ENCODE measurements around the gene WDR88. TPM values are rescaled to one million over a fixed set of nuclear protein-coding genes. Genes with fewer than 3 reads are reported as not detected.

Gene WDR88
- total and polyA plus RNA-seq, 2 of the 8 experiments (the other 6 are each of a cell fraction or from before 2014, with no cell fraction given): not detected

- Histone ChIP-seq H2BK15ac (ENCODE audit: low read length) (no peak within 1 kb of the TSS), H2BK5ac (ENCODE audit: low read depth, low read length) (no peak within 1 kb of the TSS), H3K27ac (ENCODE audit: low read depth, low read length) (no peak within 1 kb of the TSS), H3K36me3 (ENCODE audit: control insufficient read depth in 2 of 4, insufficient read depth in 4 of 4, low read length in 3 of 4) (no peaks in the 10 kb centered on the region), H3K23me2 (ENCODE audit: low read depth, low read length) (peaks cover 3% of the 10 kb centered on the region; the same call in 1 of the 2 replicates), H3K79me2 (ENCODE audit: control insufficient read depth in 1 of 2, insufficient read depth in 2 of 2, low read length in 2 of 2) (no peaks in the 10 kb centered on the region), H4K5ac (ENCODE audit: insufficient read length, low read depth, low read length) (no peak within 1 kb of the TSS), H2BK12ac (ENCODE audit: low read depth, low read length) (no peak within 1 kb of the TSS), H3K27me3 (replicated peaks in 1 of 4; ENCODE audit: control insufficient read depth in 3 of 4, extremely low read depth in 1 of 4, insufficient read depth in 3 of 4, low read length in 3 of 4) (peaks cover 0 to 23% (median 10%) of the 10 kb centered on the region in 4 experiments; a peak in 5 of 7 replicates), H3K14ac (ENCODE audit: insufficient read length) (no peak within 1 kb of the TSS), H2BK20ac (ENCODE audit: low read length) (no peak within 1 kb of the TSS), H4K20me1 (replicated peaks in 1 of 2; ENCODE audit: control insufficient read depth in 1 of 2, insufficient read depth in 2 of 2, low read length in 2 of 2) (peaks cover 0 to 6% of the 10 kb centered on the region in 2 experiments), H2BK120ac (replicated peaks; ENCODE audit: low read depth, low read length) (no peak within 1 kb of the TSS), H3K9me3 (ENCODE audit: insufficient read depth in 2 of 2, low read depth in 1 of 2, low read length in 1 of 2) (no peaks in the 10 kb centered on the region), H3K18ac (ENCODE audit: extremely low read depth, low read length) (peak within 1 kb of the TSS; percentile 19; the same call in 1 of the 2 replicates), H3K4ac (replicated peaks; ENCODE audit: insufficient read length, low read depth, low read length) (no peak within 1 kb of the TSS), H3K56ac (replicated peaks; ENCODE audit: insufficient read length, low read depth, low read length) (no peak within 1 kb of the TSS), H3K4me2 (ENCODE audit: insufficient read depth in 1 of 2, low read depth in 2 of 2, low read length in 2 of 2) (peak within 1 kb of the TSS; percentile 61 to 73), H2AK5ac (ENCODE audit: low read depth, low read length) (no peak within 1 kb of the TSS), H3K4me3 (ENCODE audit: extremely low read depth in 1 of 4, insufficient read depth in 2 of 4, low read depth in 3 of 4, low read length in 4 of 4) (peak within 1 kb of the TSS; percentile 44 to 89 (median 56)), H4K8ac (ENCODE audit: extremely low read depth, insufficient read depth, low read length) (peak within 1 kb of the TSS; percentile 88; the same call in 1 of the 2 replicates), H4K91ac (replicated peaks; ENCODE audit: insufficient read length, low read length) (no peak within 1 kb of the TSS), H3K9ac (replicated peaks in 1 of 4; ENCODE audit: extremely low read depth in 1 of 4, low read depth in 3 of 4, low read length in 3 of 4) (peak within 1 kb of the TSS in 1 of 4 experiments; percentile 61; a peak in 1 of 7 replicates), H3K23ac (ENCODE audit: insufficient read length) (no peak within 1 kb of the TSS), H2AFZ (ENCODE audit: low read length) (no peak within 1 kb of the TSS; the same call in 1 of the 2 replicates), H3K79me1 (ENCODE audit: low read depth, low read length) (peaks cover 3% of the 10 kb centered on the region; the same call in 1 of the 2 replicates), H3K4me1 (replicated peaks in 1 of 4; ENCODE audit: control insufficient read depth in 3 of 4, insufficient read depth in 4 of 4, low read length in 3 of 4) (peaks cover 0 to 4% (median 1%) of the 10 kb centered on the region in 4 experiments; a peak in 4 of 7 replicates)
- no peak for TF ChIP-seq SIRT6 (IDR thresholded peaks at IDR 0.05; ENCODE audit: low read length)
- 0 out of 2 replicates have a peak, but pooled peaks have one; percentile 9 for TF ChIP-seq USF2 (IDR thresholded peaks at IDR 0.05; ENCODE audit: low read length)
- TF ChIP-seq TBP (IDR thresholded peaks at IDR 0.05; ENCODE audit: low read depth, low read length): no peak
- peak; percentile 25; the same call in 1 of the 2 replicates for TF ChIP-seq MAX (IDR thresholded peaks at IDR 0.05)
- no peak for TF ChIP-seq NRF1 (IDR thresholded peaks at IDR 0.05; ENCODE audit: low read depth, low read length)
- TF ChIP-seq RBBP5 (IDR thresholded peaks at IDR 0.05; ENCODE audit: borderline replicate concordance, low read depth, low read length): no peak
- 18% methylated on average over 11 of the region's 50 CpGs; no CpG with 5 or more reads in 1 of the 2 experiments for WGBS, 2 experiments (ENCODE audit: extremely low coverage in 1 of 2, insufficient coverage in 1 of 2, insufficient read length in 1 of 2, insufficient replicate concordance in 2 of 2, low coverage in 1 of 2, low lambda C conversion rate in 2 of 2, missing lambda C conversion rate in 1 of 2)
- DNase-seq (ENCODE audit: low read depth in 1 of 2, low spot score in 2 of 2): no peak
- FAIRE-seq: no peak
- POLR2A ChIA-PET (ENCODE audit: partially characterized antibody): no interaction called here
- CTCF ChIA-PET (ENCODE audit: partially characterized antibody): interaction anchor here (1.1 kb wide), 1 partner anchor 30 kb away, joined by 3 read pairs; no protein-coding TSS in a partner anchor
These were observed 62.0 kb downstream of the WDR88 start, which contains the start of gene LRP3 for GRCh38 chr19:33193865-33194362. Gene LRP3 (plus strand): TSS chr19:33194330. CDS start chr19:33194786, 456 bp downstream.

Measured in H1 (cell line).